HepG2 (cell line): Measurements from ENCODE around the gene ADAMTS15. TPM values are rescaled to one million over a fixed set of nuclear protein-coding genes. Genes with fewer than 3 reads are reported as not detected.

Experiments
- ATAC-seq: fragments of 200-7000 bp; cut with Tn5 transposase; 3 replicates; pipeline ENCODE4 v1.9.1; 2020; ENCODE audit warnings: mild to moderate bottlenecking, moderate library complexity
- BruUV-seq: library from RNA; stranded (reverse); fragments of 400-500 nt; replicated peaks from 2 replicates; lab custom pipeline; 2021; lab: Mats Ljungman, UMichigan
- CTCF ChIA-PET: fragments of 300-600 bp; formaldehyde crosslinking; extraction: SDS; loops from one replicate; lab custom pipeline; 2021; ENCODE audit warnings: low total read pairs, inconsistent platforms, low intra/inter-chr PET ratio; lab: Yijun Ruan, JAX
- POLR2A ChIA-PET: fragments of 350-600 bp; sonication (Branson Sonifier 250); formaldehyde crosslinking; loops from one replicate; lab custom pipeline; 2020; ENCODE audit warnings: antibody characterized with exemption, inconsistent platforms; lab: Yijun Ruan, JAX
- DNase-seq: peaks from one replicate; pipeline ENCODE4 v3.0.0-alpha.2; 2015; ENCODE audit warnings: low spot score
- FAIRE-seq: peaks from 3 replicates; lab custom pipeline; 2011; peaks lifted over from hg19 to GRCh38; lab: Jason Lieb, UNC
- H2AFZ ChIP-seq: one replicate; pipeline ENCODE4 v1.6.1; 2011; ENCODE audit warnings: low read length, inconsistent platforms
- H3K27ac ChIP-seq: fragments of 300-600 bp; 3 replicates; pipeline ENCODE4 v1.8.0; 2011; ENCODE audit warnings: mixed run types, mild to moderate bottlenecking, mixed read lengths, low read length, inconsistent platforms; ENCODE audit not compliant: insufficient read depth; ENCODE audit errors: extremely low read length
- H3K27me3 ChIP-seq, 2 experiments: fragments of 200-600 bp in 1 of 2; 2 replicates in 1 of 2; 3 replicates in 1 of 2; pipeline versions ENCODE4 v1.6.0 to v1.8.0; 2011; ENCODE audit warnings: low read length in 2 of 2, mild to moderate bottlenecking in 2 of 2, moderate library complexity in 2 of 2, inconsistent platforms in 1 of 2; ENCODE audit not compliant: insufficient read depth in 2 of 2, control insufficient read depth in 1 of 2
- H3K36me3 ChIP-seq, 2 experiments: fragments of 200-600 bp in 1 of 2; replicated peaks in 1 of 2; 2 replicates in 1 of 2; 3 replicates in 1 of 2; pipeline versions ENCODE4 v1.5.1 to v1.8.0; 2011; ENCODE audit warnings: low read length in 2 of 2, inconsistent platforms in 1 of 2; ENCODE audit not compliant: insufficient read depth in 2 of 2, control insufficient read depth in 1 of 2
- H3K4me1 ChIP-seq: 2 replicates; pipeline ENCODE4 v1.5.1; 2012; ENCODE audit warnings: low read length, inconsistent platforms; ENCODE audit not compliant: insufficient read depth
- H3K4me2 ChIP-seq: 2 replicates; pipeline ENCODE4 v1.6.0; 2011; ENCODE audit warnings: low read depth, low read length, inconsistent platforms
- H3K4me3 ChIP-seq, 3 experiments: fragments of 200-600 bp in 1 of 3; sonication (generic), shearing (Covaris generic) in 1 of 3; replicated peaks in 1 of 3; 2 replicates each; pipeline ENCODE4 v1.5.1; 2011 to 2016; ENCODE audit warnings: low read length in 3 of 3, inconsistent platforms in 2 of 3, low read depth in 2 of 3, mild to moderate bottlenecking in 2 of 3, control low read depth in 1 of 3, mixed read lengths in 1 of 3; ENCODE audit not compliant: insufficient read depth in 1 of 3
- H3K79me2 ChIP-seq: one replicate; pipeline ENCODE4 v1.6.1; 2011; ENCODE audit warnings: low read length, inconsistent platforms; ENCODE audit not compliant: insufficient read depth
- H3K9ac ChIP-seq: 2 replicates; pipeline ENCODE4 v1.6.0; 2011; ENCODE audit warnings: mild to moderate bottlenecking, low read depth, low read length, inconsistent platforms; ENCODE audit not compliant: insufficient read depth
- H3K9me3 ChIP-seq: 2 replicates; pipeline ENCODE4 v1.5.1; 2012; ENCODE audit warnings: mild to moderate bottlenecking, low read length
- H4K20me1 ChIP-seq: 2 replicates; pipeline ENCODE4 v1.6.0; 2011; ENCODE audit warnings: inconsistent platforms, mild to moderate bottlenecking, low read length, moderate library complexity; ENCODE audit not compliant: insufficient read depth
- AGO1 ChIP-seq: fragments of 200-400 bp; formaldehyde crosslinking; IDR thresholded peaks from 2 replicates; pipeline ENCODE4 v1.6.1; 2017; ENCODE audit warnings: mild to moderate bottlenecking, low read depth, low read length, moderate library complexity; ENCODE audit not compliant: poor library complexity, severe bottlenecking
- BRD4 ChIP-seq: sonication (generic); formaldehyde crosslinking; IDR thresholded peaks from 2 replicates; pipeline ENCODE4 v1.4.0; 2020; ENCODE audit warnings: missing genetic modification reagents
- CHD4 ChIP-seq: fragments of 200-600 bp; sonication (generic); IDR thresholded peaks from 2 replicates; pipeline ENCODE4 v1.7.0; 2017; ENCODE audit warnings: mild to moderate bottlenecking, low read length, borderline replicate concordance
- FOXA1 ChIP-seq, 2 experiments: fragments of 450-650 bp in 1 of 2; sonication (generic) in 1 of 2; formaldehyde crosslinking in 1 of 2; IDR thresholded peaks; 2 replicates each; pipeline versions ENCODE4 v1.4.0 to v1.6.1; 2016 to 2020; ENCODE audit warnings: missing genetic modification reagents in 1 of 2
- NFE2L2 ChIP-seq: fragments of 150-350 bp; IDR thresholded peaks from 2 replicates; pipeline ENCODE4 v1.6.1; 2014; ENCODE audit warnings: low read length
- PHF8 ChIP-seq: sonication (generic); formaldehyde crosslinking; IDR thresholded peaks from 2 replicates; pipeline ENCODE4 v1.5.0; 2020; ENCODE audit warnings: missing genetic modification reagents
- SOX13 ChIP-seq, 3 experiments: fragments of 450-650 bp in 1 of 3; sonication (generic) in 1 of 3; formaldehyde crosslinking in 1 of 3; IDR thresholded peaks in 2 of 3; conservative IDR thresholded peaks in 1 of 3; 2 replicates each; pipeline versions ENCODE4 v1.5.0 to v1.6.1; 2016 to 2020; ENCODE audit warnings: antibody characterized with exemption in 1 of 3, mild to moderate bottlenecking in 1 of 3, missing compliant biosample characterization in 1 of 3, missing genetic modification reagents in 1 of 3, moderate library complexity in 1 of 3
- ZNF430 ChIP-seq: sonication (generic); formaldehyde crosslinking; IDR thresholded peaks from 2 replicates; pipeline ENCODE4 v1.9.0; 2021; ENCODE audit warnings: mild to moderate bottlenecking, missing genetic modification reagents
- ZNF44 ChIP-seq: sonication (generic); formaldehyde crosslinking; IDR thresholded peaks from 2 replicates; pipeline ENCODE4 v1.5.1; 2020; ENCODE audit warnings: mild to moderate bottlenecking, missing genetic modification reagents
- ZNF484 ChIP-seq: sonication (generic); formaldehyde crosslinking; IDR thresholded peaks from 2 replicates; pipeline ENCODE4 v1.5.1; 2020; ENCODE audit warnings: mild to moderate bottlenecking, low read depth, missing genetic modification reagents, borderline replicate concordance
- ZNF547 ChIP-seq: sonication (generic); formaldehyde crosslinking; IDR thresholded peaks from 2 replicates; pipeline ENCODE4 v1.5.1; 2020; ENCODE audit warnings: mild to moderate bottlenecking, missing genetic modification reagents
- ZNF816 ChIP-seq: sonication (generic); formaldehyde crosslinking; IDR thresholded peaks from 2 replicates; pipeline ENCODE4 v1.8.0; 2022; ENCODE audit warnings: missing genetic modification reagents, mild to moderate bottlenecking, borderline replicate concordance
- WGBS: methylation state at CpG from one replicate; pipeline ENCODE4 v1.1.6; 2017; ENCODE audit warnings: low lambda C conversion rate; 5-methylcytosine and 5-hydroxymethylcytosine counted together
- in situ Hi-C: cut with HindIII; loops from 2 replicates; pipeline ENCODE4 v1.10.0; 2017; ENCODE audit warnings: low pct_unique_long_range_greater_than_20kb; ENCODE audit not compliant: extremely low pct_ligation_motif_present
- intact Hi-C: fragments of 100-400 bp; cut with micrococcal nuclease; formaldehyde crosslinking; loops from one replicate; pipeline ENCODE4 v1.10.0; 2022; ENCODE audit not compliant: unreplicated experiment
- polyA plus RNA-seq, 8 experiments: library from polyadenylated mRNA; depleted of rRNA in 3 of 8; stranded (reverse) in 7 of 8; unstranded in 1 of 8; fragments of >200 nt; fragmentation: Illumina TruSeq in 4 of 8; extraction: Trizol in 4 of 8; gene quantifications; 2 replicates each; pipeline versions ENCODE4 v1.2.1 to v1.2.3, GENCODE V29; 2011 to 2016; ENCODE audit warnings: low read depth in 4 of 8, missing spikeins in 1 of 8, mixed read lengths in 1 of 8; ENCODE audit not compliant: insufficient read depth in 1 of 8
- total RNA-seq, 5 experiments: library from RNA; depleted of rRNA; stranded (reverse); fragments of >200 nt; fragmentation: Illumina TruSeq; extraction: Trizol; gene quantifications; 2 replicates each; pipeline ENCODE4 v1.2.3, GENCODE V29; 2016; ENCODE audit warnings: low read depth in 1 of 5
- TF ChIP-seq, protein P1 (sequence below): sonication (generic); formaldehyde crosslinking; IDR thresholded peaks from 2 replicates; pipeline ENCODE4 v1.4.0; 2020; ENCODE audit warnings: mild to moderate bottlenecking, low read depth, missing genetic modification reagents
- TF ChIP-seq, protein P2 (sequence below): sonication (generic); formaldehyde crosslinking; IDR thresholded peaks from 2 replicates; pipeline ENCODE4 v1.5.0; 2020; ENCODE audit warnings: mild to moderate bottlenecking, missing genetic modification reagents, borderline replicate concordance

ADAMTS15 gene
- total and polyA plus RNA-seq, 2 of the 13 experiments (the other 11 are each of a cell fraction or from before 2014, with no cell fraction given) = 0.01 to 0.02 TPM

DNA sequence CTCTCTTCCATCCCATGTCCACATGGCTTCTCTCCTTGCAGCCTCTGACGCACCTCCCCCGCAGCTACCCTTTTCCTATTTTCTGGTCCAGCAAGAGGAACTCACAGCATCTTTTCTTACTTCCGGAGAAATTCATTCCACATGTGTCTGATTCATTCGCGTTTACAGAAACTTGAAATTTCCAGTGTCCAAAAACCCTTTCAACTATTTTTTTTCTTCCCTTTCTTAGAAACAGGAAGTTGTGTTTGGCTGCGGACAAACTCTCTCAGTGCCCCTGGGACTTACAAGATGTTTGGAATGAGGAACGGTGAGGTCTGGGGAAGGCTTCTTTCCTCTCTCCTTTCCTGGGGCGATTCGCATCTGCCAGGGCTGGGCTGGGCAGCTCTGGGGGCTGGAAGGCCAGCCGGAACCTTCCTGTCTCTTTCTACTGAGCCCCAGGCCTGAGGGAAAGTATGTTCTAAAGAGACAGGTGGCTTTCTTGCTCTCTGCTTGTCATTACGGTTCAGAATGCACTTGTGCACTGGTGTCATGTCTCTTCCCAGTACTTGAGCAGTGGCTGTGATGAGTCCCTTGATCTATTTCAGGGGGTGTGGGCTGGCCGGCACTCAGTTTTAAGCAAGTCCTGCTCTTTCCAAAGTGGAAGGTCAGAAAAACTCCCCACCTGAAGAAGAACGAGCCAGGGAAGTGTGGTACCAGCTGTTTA is 47.5 kb upstream of the ADAMTS15 start (continued):
- TF ChIP-seq CHD4 (no peak), PHF8 (CRISPR knock-in tag) (no peak), BRD4 (no peak), ZNF816 (CRISPR knock-in tag) (no peak), ZNF430 (CRISPR knock-in tag) (no peak)
- TF ChIP-seq, all 625 proteins: peak for 0

DNA sequence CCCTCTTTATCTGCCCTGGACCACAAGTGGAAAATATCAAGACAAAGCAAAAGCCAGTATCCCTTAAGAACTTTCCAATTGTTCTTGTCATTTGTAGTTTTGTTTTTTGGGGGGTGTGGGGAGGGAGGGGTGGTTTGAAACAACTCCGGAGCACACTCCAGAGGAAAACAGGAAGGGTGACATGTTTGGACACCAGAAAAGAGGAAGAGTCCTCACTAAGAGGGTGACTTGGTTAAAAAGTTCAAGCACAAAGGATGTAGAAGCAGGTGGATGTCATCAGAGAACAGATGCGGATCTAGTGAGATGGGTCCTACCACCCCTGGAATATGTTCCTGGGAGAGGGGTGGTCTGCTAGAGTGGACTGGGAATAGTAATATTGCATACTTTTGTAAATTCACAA is 45.9 kb upstream of the ADAMTS15 start:
- ATAC-seq (no peak), FAIRE-seq (no peak), DNase-seq (no peak)
- no TSS peak for BruUV-seq
- CTCF ChIA-PET = no interaction called here
- POLR2A ChIA-PET = no interaction called here
- H3K36me3 ChIP-seq = no peaks in the 10 kb centered on the region
- in situ Hi-C loops = no loop called here
- H3K9ac ChIP-seq = no peak overlapping the region
- H3K4me1 ChIP-seq = no peaks in the 10 kb centered on the region
- no peak overlapping the region for H3K4me3 ChIP-seq
- H3K4me2 ChIP-seq = no peak overlapping the region
- no peaks in the 10 kb centered on the region for H4K20me1 ChIP-seq
- no peaks in the 10 kb centered on the region for H3K9me3 ChIP-seq
- no peak overlapping the region for H2AFZ ChIP-seq
- intact Hi-C loops = no loop called here
- TF ChIP-seq ZNF484 (CRISPR knock-in tag) (no peak), ZNF547 (CRISPR knock-in tag) (no peak), AGO1 (no peak), NFE2L2 (no peak), FOXA1 (IDR thresholded peaks at IDR 0.05) (no peak), FOXA1 (CRISPR knock-in tag; IDR thresholded peaks at IDR 0.05) (no peak), SOX13 (IDR thresholded peaks at IDR 0.05) (no peak), SOX13 (CRISPR knock-in tag; conservative IDR thresholded peaks at IDR 0.05 in 1 of 2, IDR thresholded peaks at IDR 0.05 in 1 of 2) (no peak), ZNF44 (no peak)
- TF ChIP-seq, protein P1, sequence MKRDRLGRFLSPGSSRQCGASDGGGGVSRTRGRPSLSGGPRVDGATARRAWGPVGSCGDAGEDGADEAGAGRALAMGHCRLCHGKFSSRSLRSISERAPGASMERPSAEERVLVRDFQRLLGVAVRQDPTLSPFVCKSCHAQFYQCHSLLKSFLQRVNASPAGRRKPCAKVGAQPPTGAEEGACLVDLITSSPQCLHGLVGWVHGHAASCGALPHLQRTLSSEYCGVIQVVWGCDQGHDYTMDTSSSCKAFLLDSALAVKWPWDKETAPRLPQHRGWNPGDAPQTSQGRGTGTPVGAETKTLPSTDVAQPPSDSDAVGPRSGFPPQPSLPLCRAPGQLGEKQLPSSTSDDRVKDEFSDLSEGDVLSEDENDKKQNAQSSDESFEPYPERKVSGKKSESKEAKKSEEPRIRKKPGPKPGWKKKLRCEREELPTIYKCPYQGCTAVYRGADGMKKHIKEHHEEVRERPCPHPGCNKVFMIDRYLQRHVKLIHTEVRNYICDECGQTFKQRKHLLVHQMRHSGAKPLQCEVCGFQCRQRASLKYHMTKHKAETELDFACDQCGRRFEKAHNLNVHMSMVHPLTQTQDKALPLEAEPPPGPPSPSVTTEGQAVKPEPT (CRISPR knock-in tag) = no peak
- TF ChIP-seq, protein P2, sequence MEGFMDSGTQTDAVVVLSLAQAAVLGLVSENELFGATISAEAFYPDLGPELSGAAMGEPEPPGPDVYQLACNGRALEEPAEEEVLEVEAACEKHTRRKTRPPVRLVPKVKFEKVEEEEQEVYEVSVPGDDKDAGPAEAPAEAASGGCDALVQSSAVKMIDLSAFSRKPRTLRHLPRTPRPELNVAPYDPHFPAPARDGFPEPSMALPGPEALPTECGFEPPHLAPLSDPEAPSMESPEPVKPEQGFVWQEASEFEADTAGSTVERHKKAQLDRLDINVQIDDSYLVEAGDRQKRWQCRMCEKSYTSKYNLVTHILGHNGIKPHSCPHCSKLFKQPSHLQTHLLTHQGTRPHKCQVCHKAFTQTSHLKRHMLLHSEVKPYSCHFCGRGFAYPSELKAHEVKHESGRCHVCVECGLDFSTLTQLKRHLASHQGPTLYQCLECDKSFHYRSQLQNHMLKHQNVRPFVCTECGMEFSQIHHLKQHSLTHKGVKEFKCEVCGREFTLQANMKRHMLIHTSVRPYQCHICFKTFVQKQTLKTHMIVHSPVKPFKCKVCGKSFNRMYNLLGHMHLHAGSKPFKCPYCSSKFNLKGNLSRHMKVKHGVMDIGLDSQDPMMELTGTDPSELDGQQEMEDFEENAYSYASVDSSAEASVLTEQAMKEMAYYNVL (CRISPR knock-in tag) = no peak
- H3K27ac ChIP-seq = no peak overlapping the region
- WGBS = 70% methylated on average over 2 of the region's 2 CpGs
- H3K79me2 ChIP-seq = no peaks in the 10 kb centered on the region
- H3K27me3 ChIP-seq = peaks cover 5 to 43% of the 10 kb centered on the region in 2 experiments; a peak in 4 of 5 replicates
